DMS53 (cell line): Measurements from ENCODE around the gene HASPIN.

Source experiments
- DNase-seq: peaks from one replicate; lab custom pipeline; 2025; lab: John Stamatoyannopoulos, UW

HASPIN gene

DNA sequence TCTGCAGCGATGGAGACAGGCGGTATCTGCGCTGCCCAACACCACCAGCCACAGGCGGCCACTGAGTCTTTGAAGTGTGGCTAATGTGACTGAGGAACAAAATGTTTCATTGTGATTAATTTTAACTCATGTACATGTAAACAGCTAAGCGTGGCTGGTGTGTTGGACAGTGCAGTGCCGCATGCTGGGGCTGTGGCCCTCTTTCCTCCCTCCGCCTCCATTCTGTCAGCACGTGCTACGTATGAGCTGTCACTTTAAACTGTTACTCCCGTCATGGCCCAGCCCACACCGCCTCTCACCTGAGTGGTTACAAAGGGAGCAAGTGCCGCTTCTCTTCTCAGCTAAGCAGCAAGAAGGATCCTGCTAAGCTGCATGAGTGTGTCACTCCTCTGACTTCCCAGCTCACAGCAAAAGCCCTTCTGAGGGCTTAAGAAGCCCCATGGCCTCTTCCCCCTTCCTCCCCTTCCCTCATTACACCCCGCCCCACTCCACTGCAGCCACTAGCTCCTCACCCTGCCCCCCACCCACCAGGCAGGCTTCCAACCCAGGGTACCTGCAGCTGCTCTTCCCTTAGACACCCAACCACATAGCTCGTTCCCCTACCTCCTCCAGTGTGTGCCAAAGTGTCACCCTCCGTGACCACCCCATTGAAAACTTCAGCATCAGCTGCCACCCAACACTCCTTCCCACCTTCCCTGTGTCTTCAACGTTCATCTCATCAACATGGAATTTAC is 15.0 kb downstream of the HASPIN start:
- DNase-seq, result peak; percentile 82

DNA sequence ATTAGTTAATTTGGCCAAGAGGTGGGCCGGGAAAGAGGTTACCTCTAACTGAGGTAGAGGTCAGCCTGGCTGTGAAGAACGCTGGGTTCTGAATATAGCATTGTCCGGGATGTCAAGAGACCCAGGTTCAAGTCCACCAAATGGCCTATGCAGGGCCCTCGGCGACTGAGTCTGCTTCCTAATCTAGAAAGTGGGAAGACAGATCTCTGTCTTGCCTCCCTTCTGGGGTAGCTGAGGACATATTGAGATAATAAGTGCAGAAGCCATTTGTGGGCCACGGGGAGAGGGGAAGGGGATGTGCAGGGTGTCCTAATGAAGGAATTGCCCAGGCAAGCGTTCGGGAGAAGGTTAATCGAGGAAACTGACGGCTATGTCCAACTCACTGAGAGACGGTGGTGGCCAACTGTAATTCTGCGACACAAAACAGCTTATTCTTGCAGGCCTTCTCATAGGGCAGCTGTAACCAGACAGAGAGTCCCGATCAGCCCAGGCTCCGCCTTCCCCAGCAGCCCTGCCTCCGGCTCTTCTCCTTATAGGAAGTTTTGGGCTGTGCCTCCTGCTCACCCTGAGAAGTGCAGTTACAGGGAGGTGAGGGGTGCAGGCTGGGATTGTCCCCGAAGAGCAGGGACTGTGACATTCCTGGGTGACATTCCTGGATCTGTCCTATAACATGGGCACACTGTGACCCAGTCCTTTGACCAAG is 15.9 kb downstream of the HASPIN start:
- no peak for DNase-seq

DNA sequence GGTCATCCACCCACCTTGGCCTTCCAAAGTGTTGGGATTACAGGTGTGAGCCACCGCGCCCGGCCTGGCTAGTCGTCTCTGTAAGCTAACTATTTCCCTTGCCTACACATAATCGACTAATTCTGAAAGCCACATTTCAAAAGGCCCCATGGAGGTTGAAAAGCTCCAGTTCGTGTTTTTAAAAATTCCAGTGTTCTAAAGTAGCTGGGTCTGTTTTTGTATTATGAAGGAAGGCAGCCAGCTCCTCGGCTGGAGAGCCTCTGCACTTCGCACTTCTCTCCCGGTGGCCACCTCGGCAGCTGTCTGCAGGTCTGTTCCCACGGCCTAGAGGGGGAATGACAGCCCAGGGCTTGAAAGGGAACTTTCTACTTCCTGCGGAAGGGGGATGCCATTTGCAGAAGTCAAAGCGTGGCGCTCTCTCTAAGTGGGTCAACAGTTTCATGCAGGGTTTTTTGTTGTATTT is 16.9 kb downstream of the HASPIN start:
- DNase-seq, result no peak

DNA sequence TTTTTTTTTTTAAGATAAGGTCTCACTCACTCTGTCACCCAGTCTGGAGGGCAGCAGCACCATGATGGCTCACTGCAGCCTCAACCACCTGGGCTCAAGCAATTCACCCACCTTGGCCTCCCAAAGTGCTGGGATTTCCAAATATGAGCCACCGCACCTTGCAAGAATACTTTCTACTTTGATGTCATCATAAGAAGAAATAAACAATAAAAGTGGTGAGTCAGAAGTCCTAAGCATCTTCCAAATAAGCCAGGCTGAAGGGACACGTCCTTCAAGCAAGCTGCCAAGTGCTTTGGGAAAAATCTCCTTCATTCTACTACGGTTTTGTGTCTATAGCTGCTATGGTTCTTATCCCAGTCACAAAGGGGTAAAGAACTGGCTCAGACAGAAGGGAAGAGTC is 20.3 kb downstream of the HASPIN start:
- no peak for DNase-seq

DNA sequence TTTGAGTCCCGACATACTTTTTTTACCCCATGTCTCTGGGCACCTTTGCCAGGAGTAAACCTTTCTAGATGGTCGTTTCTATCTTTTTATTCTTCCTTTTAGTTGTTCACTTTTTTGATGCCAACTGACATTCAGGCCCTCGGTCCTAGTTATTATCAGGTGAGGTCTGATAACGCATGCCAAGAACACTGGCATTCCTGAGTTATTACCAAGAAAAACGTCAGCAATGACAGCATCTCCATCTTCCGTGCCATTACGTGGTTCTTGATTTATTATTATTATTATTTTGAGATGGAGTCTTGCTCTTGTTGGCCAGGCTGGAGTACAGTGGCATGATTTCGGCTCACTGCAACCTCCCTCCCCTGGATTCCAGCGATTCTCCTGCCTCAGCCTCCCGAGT is 21.4 kb downstream of the HASPIN start:
- no peak for DNase-seq

DNA sequence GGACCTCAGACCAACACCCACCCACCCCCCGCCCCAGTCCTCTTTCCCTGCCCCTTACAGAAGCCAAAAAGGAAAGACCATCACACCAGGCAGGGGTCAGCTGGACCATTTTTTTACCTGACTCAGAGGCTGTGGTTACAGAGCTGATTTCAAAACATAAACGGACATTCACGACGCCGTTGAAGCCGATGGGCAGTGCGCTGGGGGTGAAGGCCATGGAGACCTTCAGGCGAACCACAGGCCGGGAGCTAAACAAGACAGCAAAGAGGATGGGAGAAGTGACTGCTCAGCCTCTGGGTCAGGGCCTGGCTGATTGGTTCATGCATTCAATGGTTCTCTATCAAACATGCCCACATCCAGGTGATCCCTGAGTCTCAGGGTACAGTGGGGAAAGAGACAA is 24.1 kb downstream of the HASPIN start:
- no peak for DNase-seq

DNA sequence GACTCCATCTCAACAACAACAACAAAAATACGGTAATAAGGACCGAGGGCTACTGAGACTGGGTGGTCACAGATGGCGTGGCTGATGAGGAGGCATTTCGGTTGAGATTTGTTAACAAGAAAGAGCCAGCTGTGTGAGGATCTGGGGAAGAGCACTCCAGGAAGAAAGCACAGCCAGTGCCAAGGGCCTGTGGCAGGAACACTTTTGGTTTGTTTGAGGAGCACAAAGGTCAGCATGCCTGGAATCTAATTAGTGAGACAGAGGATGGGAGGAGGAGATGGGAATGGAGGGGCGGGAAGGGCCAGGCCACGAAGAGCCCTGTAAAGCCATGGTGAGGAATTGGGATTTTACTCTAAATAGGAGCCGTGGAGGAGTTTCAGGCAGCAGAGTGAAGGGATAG is 24.9 kb downstream of the HASPIN start:
- no peak for DNase-seq

DNA sequence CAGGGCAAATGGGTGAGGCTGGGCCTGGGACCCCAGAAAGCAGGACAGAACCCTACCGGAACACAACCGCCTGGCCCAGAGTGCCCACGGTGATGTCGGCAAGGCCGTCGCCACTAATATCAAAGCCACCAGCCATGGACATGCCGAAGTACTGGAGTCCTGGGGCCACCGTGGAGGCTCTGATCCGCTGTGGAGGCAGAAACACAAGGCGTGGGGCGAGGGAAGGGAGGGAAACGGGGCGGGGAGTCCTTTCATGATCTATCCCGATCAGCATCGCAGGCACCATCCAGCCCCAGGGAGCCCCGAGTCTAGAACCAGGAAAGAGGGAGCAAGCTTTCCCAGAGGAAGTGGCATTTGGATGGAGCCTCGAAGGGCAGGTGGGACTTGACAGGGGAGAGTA is 26.6 kb downstream of the HASPIN start:
- DNase-seq, result no peak

DNA sequence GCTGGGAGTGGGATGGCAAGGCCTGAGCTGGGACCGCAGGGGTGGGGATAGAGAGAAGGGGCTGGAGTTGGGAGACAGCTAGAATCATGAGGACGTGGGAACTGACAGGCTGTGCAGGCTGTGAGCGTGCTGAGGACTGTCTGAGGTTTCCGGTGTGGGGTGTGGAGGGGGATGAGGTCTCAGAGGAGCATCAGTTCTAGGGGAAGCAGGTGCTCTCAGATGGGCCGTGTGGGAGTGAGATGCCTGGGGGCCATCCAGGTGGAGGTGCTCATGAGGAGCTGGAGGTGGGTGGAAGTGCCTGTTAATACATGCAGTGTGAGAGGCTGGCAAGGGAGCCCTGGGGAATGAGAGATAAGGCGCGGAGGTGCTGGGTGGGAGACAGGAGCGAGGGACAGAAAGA is 27.2 kb downstream of the HASPIN start:
- no peak for DNase-seq

DNA sequence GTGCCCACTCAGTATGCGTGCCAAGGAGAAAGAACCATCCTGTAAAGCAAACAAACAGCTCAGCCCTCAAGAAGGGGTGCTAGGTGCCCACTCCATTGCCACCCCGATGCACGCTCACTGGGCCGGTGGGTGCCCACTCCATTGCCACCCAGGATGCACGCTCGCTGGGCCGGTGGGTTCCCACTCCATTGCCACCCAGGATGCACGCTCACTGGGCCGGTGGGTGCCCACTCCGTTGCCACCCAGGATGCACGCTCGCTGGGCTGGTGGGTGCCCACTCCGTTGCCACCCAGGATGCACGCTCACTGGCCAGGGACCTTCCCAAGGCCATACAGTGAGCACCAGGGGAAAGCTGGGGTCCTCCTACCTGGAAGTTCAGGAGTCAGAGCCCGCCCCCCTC is 28.1 kb downstream of the HASPIN start:
- no peak for DNase-seq

DNA sequence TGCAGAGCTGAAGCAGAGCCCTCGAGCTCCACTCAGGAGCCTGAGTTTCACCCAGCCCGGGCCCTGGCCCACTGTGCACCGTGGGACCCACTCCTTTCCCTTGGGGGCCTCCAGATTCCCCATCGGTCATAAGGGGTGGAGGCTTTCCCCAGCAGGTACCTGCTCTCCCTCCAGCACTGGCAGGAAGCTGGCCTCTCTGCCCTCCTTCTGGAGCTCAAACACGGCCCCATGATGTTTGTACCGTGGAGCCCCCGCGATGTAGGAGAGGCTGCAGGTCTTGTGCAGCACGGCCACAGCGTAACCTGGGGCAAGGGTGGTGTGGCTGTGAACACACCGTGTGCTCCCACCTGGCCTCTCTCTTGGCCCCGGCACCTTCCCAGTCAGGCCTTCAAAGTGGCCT is 29.9 kb downstream of the HASPIN start:
- DNase-seq, result no peak

DNA sequence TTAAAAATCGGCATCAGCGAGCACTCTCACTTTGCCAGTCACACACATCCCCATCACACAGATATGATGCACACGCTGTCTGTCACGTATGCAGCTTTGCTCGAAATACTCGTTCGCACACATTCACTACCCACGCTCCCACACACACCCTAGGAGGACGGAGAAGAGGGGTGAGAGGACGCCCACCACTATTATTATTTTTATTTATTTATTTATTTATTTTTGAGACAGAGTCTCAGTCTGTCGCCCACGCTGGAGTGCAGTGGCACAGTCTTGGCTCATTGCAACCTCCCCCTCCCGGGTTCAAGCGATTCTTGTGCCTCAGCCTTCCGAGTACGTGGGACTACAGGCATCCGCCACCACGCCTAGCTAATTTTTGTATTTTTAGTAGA is 30.4 kb downstream of the HASPIN start:
- peak; percentile 13 for DNase-seq

DNA sequence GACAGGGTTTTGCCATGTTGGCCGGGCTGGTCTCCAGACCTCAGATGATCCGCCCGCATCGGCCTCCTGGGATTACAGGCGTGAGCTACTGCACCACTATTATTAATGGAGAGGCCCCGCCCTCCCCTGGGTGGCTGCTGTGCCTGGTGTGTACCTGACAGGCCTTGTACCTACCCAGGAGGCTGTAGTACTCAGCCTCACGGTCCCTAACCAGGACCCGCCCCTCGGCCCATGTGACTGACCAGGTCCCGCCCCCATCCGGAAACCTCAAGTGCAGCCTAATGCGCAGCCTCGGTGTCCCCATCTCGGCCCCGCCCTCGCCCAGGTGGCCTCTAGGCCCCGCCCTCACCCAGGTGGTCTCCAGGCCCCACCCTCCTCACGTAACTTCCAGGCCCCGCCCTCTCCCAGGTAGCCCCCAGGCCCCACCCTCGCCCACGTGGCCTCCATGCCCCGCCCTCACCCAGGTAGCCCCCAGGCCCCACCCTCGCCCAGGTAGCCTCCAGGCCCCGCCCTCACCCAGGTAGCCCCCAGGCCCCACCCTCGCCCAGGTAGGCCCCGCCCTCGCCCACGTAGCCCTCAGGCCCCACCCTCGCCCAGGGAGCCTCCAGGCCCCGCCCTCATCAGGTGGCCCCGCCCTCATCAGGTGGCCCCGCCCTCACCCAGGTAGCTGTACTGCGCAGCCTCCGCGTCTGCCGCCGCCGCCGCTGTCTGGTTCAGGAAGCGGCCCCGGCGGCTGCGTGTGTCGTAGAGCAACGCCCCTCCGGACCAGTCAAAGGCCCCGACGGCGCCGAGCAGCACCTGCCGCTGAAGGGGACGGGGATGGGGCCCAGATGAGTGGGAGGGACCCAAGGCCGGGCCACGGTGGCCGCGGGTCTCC is 31.0 kb downstream of the HASPIN start:
- DNase-seq, result peak; percentile 99

DNA sequence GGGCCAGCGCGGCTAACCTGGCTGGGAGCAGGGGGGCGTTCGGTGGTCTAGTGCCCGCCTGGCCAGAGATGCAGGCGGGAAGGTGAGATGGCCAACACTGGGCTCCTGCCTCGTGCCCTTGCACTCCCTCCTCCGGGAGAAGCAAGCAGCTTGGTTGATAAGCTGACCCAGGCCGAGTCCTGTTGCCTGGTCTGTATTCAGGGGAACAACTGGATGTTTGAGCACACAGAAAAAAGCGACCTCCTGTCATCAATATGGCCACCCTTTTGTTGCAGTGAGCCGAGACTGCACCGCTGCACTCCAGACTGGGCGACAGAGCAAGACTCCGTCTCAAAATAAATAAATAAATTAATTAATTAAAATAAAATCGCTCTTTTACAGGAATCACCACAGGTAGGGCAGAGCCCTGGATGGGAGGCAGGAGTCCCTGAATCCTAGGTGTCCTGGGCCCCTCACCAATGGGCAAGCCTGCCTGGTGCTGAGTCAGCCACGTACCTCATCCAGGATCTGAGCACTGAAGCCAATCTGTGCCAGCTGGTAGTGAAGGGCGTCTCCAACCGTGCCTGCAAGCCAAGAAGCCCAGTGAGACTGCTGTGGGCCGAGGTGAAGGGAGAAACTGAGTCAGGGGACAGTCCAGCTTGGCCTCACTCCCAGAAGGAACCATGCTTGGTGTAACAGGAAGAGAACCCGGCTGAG is 31.8 kb downstream of the HASPIN start:
- peak; percentile 78 for DNase-seq

DNA sequence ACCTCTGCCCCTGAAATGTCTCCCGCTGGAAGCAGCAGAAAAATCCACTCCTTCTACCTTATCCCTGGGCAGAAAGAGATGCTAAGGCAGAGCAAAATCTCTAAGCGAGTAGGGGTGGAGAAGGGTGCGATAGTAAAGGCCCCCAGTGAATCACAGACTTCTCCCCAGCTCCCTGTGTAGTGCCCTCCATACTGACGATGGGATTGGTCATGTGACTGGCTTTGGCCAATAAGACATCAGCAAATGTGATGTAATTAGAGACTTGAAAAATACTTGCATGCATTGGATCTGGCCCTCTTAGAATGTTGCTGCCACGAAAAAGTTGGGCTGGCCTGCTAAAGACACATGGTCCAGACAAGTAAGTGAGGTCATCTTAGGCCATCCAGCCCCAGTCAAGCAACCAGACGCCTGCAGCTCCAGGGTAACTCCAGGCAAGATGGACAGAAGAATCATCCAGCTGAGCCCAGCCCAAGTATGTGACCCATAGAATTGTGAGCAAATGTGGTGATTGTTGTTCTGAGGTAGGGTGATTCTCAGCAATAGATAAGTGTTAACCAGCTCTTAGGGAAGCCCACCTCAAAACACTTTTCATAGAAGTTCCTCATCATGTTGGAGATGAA is 36.0 kb downstream of the HASPIN start:
- DNase-seq, result no peak

DNA sequence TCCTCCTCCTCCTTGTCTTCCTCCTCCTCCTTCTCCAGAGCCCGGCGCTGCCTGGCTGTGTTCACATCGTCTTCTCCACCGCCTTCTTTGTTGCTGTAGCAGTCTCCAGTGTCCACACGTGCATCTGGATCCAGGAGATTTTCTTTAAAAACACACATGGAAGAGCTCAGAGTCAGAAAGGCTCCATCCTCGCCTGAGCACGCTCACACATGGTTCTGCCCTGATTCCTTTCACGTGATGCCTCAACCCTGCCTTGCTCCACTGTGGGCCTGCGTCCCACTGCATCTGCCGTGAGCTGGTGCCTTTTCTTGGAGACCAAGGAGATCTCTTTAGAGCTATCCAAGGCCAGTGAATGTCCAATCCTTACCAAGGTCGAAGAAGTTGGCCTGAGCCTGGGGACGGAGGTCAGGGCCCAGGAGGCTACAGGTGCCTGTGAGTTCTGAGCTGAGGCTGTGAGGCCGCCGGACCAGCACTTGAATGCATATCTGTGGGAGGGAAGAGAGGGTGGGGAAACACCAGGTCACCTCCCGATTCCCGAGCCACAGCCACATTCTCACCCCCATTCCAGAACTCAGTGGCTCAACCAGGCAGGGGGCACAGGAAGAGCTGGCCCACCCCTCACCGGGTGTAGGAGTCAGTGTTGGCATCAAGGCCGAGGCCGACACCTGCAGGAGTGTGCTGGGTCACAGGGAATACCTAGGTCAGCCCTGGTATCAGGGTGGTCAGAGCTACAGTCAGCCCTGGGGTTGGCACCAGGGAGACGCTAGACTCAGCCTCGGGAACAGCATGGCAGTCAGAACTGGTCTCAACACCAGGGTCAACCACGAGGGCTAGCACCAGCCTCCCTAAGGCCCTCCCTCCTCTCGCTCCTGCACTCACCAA is 37.6 kb downstream of the HASPIN start:
- DNase-seq, result no peak

DNA sequence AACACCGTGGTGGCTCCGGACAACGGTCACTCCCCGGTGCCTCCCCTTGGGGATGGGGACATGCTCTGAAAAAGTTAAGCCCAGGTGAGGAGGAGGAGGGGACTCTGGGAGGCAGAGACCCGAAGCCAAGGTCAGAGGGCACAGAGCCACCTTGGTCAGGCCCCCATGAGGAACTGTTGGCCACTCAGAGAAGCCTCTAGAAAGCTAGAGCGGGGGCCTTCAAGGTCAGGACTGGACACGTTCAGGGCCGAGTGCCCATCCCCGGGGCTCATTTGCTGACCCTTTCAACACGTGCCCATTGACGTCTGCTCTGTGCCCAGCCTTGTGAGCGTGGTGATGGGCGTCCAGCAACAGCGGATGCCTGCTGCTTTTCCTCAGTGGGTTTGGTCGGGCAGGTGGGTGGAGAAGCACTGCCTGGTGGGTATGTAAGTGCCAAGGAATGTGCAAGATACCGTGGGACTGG is 38.2 kb downstream of the HASPIN start:
- DNase-seq, result no peak

DNA sequence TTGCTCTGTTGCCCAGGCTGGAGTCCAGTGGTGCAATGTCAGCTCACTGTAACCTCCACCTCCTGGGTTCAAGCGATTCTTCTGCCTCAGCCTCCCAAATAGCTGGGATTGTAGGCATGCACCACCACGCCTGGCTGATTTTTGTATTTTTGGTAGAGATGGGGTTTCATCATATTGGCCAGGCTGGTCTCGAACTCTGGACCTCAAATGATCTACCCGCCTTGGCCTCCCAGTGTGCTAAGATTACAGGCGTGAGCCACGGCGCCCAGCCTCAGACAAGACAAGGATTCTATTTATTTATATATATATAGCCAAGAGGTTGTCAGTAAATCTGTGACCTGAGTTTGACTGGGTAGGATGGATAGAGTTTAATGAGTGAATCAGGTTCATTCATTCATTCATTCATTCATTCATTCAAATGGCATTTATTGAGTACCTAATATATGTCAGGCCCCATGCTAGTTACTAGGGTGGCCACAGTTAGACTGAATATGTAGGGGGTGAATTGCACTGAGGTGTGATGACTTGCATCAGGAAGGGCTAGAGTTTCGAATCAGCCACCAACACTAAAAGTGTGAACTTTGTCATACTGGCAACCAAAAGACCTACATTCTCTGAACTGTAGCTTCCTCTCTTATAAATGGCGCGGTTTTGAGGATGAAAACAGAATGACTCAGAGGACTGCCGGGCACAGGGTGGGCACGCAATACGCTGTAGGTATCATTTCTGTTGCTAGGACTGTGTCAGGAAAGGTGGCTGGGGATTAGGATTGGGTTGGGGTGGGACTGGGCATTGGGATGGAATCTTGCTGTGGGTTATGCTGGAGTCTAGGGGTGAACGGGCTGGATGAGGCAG is 39.4 kb downstream of the HASPIN start:
- DNase-seq, result no peak

DNA sequence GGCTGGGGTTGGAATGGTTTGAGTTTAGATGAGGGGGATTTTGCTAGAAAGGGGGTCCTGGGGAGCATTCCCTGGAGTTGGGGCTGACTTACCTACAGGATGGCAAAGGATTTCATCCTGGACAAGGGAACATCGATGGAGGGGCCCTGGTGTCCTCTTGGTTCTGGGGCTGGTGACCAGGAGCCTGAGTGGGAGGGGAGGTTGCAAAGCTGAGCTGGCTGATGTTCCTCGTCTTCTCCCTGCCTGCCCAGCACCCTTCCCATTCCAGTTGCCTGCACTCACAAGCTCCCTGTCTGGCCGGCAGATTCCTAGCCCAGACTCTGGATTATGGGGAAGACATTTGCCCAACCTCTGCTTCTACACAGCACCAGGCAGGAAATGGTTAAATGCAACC is 40.1 kb downstream of the HASPIN start:
- no peak for DNase-seq

DNA sequence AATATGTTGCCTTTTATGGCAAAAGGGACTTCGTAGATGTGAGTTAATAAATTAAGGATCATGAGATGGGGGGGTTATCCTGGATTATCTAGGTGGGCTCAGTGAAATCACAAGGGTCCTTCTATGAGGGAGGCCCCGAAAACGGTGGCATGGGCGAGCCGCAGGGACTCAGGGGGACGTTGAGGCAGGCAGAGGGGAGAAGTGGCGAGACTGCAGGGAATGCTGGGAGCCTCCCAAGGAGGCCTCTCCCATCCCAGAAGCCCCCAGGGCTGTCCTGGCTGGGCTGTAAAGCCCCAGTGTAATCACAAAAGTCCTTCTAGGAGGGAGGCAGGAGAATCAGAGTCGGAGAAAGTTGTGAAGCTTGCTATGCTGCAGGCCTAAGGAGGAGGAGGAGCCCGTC is 42.3 kb downstream of the HASPIN start:
- DNase-seq, result no peak
